IMR-90 (cell line): Measurements from ENCODE around the gene CDCA4. TPM values are rescaled to one million over a fixed set of nuclear protein-coding genes. Genes with fewer than 3 reads are reported as not detected.

Experiments used
- ATAC-seq: fragments of 200-7000 bp; cut with Tn5 transposase; 2 replicates; pipeline ENCODE4 v1.9.1; 2020; ENCODE audit warnings: low read depth, mild to moderate bottlenecking, moderate library complexity
- BruUV-seq: library from RNA; stranded (reverse); fragments of 400-500 nt; replicated peaks from 2 replicates; lab custom pipeline; 2021; lab: Mats Ljungman, UMichigan
- CTCF ChIA-PET: fragments of 300-600 bp; formaldehyde crosslinking; extraction: SDS; loops from one replicate; lab custom pipeline; 2021; ENCODE audit warnings: antibody characterized with exemption; lab: Yijun Ruan, JAX
- POLR2A ChIA-PET: fragments of 300-600 bp; sonication (Branson Sonifier 250); formaldehyde crosslinking; loops from one replicate; lab custom pipeline; 2022; ENCODE audit warnings: antibody characterized with exemption; ENCODE audit not compliant: unreplicated experiment; lab: Charles Lee
- DNase-seq: peaks from one replicate; pipeline ENCODE4 v3.0.0; 2013
- H2AFZ ChIP-seq: replicated peaks from 2 replicates; pipeline ENCODE3; 2013; ENCODE audit warnings: low read length, mild to moderate bottlenecking; ENCODE audit not compliant: poor library complexity
- H2AK5ac ChIP-seq: 2 replicates; pipeline ENCODE4 v1.6.1; 2013; ENCODE audit warnings: low read depth, low read length, inconsistent platforms
- H2AK9ac ChIP-seq: replicated peaks from 2 replicates; pipeline ENCODE3; 2013; ENCODE audit warnings: mild to moderate bottlenecking, low read depth, low read length, moderate library complexity; ENCODE audit not compliant: poor library complexity
- H2BK120ac ChIP-seq: 2 replicates; pipeline ENCODE4 v1.6.1; 2013; ENCODE audit warnings: low read depth, low read length, inconsistent platforms
- H2BK15ac ChIP-seq: 3 replicates; pipeline ENCODE4 v1.6.1; 2013; ENCODE audit warnings: low read depth, low read length, inconsistent platforms
- H2BK20ac ChIP-seq: 2 replicates; pipeline ENCODE4 v1.6.1; 2013; ENCODE audit warnings: low read depth, mild to moderate bottlenecking, inconsistent platforms, low read length, moderate library complexity
- H2BK5ac ChIP-seq: 2 replicates; pipeline ENCODE4 v1.6.1; 2013; ENCODE audit warnings: mild to moderate bottlenecking, low read depth, low read length, inconsistent platforms; ENCODE audit not compliant: poor library complexity, severe bottlenecking
- H3K14ac ChIP-seq: replicated peaks from 2 replicates; pipeline ENCODE4 v1.6.1; 2013; ENCODE audit warnings: low read depth, low read length, inconsistent platforms
- H3K18ac ChIP-seq: 2 replicates; pipeline ENCODE4 v1.6.1; 2013; ENCODE audit warnings: low read depth, low read length, control low read depth
- H3K23ac ChIP-seq: 2 replicates; pipeline ENCODE4 v1.6.1; 2013; ENCODE audit warnings: low read depth, low read length, inconsistent platforms
- H3K27ac ChIP-seq: 2 replicates; pipeline ENCODE4 v1.5.1; 2013; ENCODE audit warnings: mild to moderate bottlenecking, control low read depth, low read length; ENCODE audit not compliant: insufficient read depth
- H3K27me3 ChIP-seq: 2 replicates; pipeline ENCODE4 v1.6.1; 2013; ENCODE audit warnings: low read length; ENCODE audit not compliant: control insufficient read depth, insufficient read depth
- H3K36me3 ChIP-seq: 2 replicates; pipeline ENCODE4 v1.6.1; 2013; ENCODE audit warnings: low read length, mixed read lengths; ENCODE audit not compliant: control insufficient read depth, insufficient read depth
- H3K4ac ChIP-seq: 2 replicates; pipeline ENCODE4 v1.6.1; 2013; ENCODE audit warnings: low read depth, low read length, inconsistent platforms
- H3K4me1 ChIP-seq: 2 replicates; pipeline ENCODE4 v1.6.1; 2013; ENCODE audit warnings: low read length, mixed read lengths; ENCODE audit not compliant: control insufficient read depth, insufficient read depth
- H3K4me2 ChIP-seq: 2 replicates; pipeline ENCODE4 v1.6.1; 2013; ENCODE audit warnings: low read depth, mild to moderate bottlenecking, control low read depth, low read length, moderate library complexity
- H3K4me3 ChIP-seq: 2 replicates; pipeline ENCODE4 v1.5.1; 2013; ENCODE audit warnings: low read depth, mild to moderate bottlenecking, control low read depth, low read length, moderate library complexity; ENCODE audit not compliant: insufficient read depth
- H3K56ac ChIP-seq: 2 replicates; pipeline ENCODE4 v1.6.1; 2013; ENCODE audit warnings: low read length, inconsistent platforms; ENCODE audit not compliant: insufficient read depth; ENCODE audit errors: extremely low read depth
- H3K79me1 ChIP-seq, 2 experiments: 2 replicates each; pipeline ENCODE4 v1.6.1; 2013; ENCODE audit warnings: low read length in 2 of 2, inconsistent platforms in 1 of 2, low read depth in 1 of 2
- H3K9ac ChIP-seq: 2 replicates; pipeline ENCODE4 v1.6.1; 2013; ENCODE audit warnings: low read depth, low read length, control low read depth
- H3K9me1 ChIP-seq: 2 replicates; pipeline ENCODE4 v1.6.1; 2013; ENCODE audit warnings: low read length, inconsistent platforms; ENCODE audit not compliant: insufficient read depth
- H3K9me3 ChIP-seq: 2 replicates; pipeline ENCODE4 v1.6.1; 2013; ENCODE audit warnings: low read length; ENCODE audit not compliant: control insufficient read depth, insufficient read depth
- H4K20me1 ChIP-seq: 2 replicates; pipeline ENCODE4 v1.6.1; 2013; ENCODE audit warnings: low read length, inconsistent platforms; ENCODE audit not compliant: insufficient read depth
- H4K5ac ChIP-seq: 2 replicates; pipeline ENCODE4 v1.6.1; 2013; ENCODE audit warnings: mild to moderate bottlenecking, low read depth, low read length, control low read depth
- H4K8ac ChIP-seq, 2 experiments: 2 replicates each; pipeline ENCODE4 v1.6.1; 2013; ENCODE audit warnings: low read depth in 2 of 2, low read length in 2 of 2, control low read depth in 1 of 2, inconsistent platforms in 1 of 2
- H4K91ac ChIP-seq: 2 replicates; pipeline ENCODE4 v1.6.1; 2013; ENCODE audit warnings: low read depth, low read length, inconsistent platforms; ENCODE audit not compliant: insufficient read depth
- BHLHE40 ChIP-seq: fragments of 150-350 bp; IDR thresholded peaks from 2 replicates; pipeline ENCODE4 v1.6.1; 2016; ENCODE audit warnings: mild to moderate bottlenecking, low read depth, low read length
- CEBPB ChIP-seq: IDR thresholded peaks from 2 replicates; pipeline ENCODE4 v1.6.1; 2012; ENCODE audit warnings: low read depth, low read length, improper control_type of control experiment
- CHD1 ChIP-seq: IDR thresholded peaks from 2 replicates; pipeline ENCODE4 v1.6.1; 2012; ENCODE audit warnings: low read depth, low read length, improper control_type of control experiment
- FOS ChIP-seq: fragments of 150-350 bp; IDR thresholded peaks from 2 replicates; pipeline ENCODE4 v1.6.1; 2016; ENCODE audit warnings: low read depth, low read length
- MAFK ChIP-seq: IDR thresholded peaks from 2 replicates; pipeline ENCODE4 v1.6.1; 2012; ENCODE audit warnings: low read depth, low read length, improper control_type of control experiment
- MAZ ChIP-seq: IDR thresholded peaks from 2 replicates; pipeline ENCODE4 v1.6.1; 2012; ENCODE audit warnings: low read depth, mild to moderate bottlenecking, low read length, improper control_type of control experiment, moderate library complexity, borderline replicate concordance
- MXI1 ChIP-seq: IDR thresholded peaks from 2 replicates; pipeline ENCODE4 v1.6.1; 2012; ENCODE audit warnings: low read depth, mild to moderate bottlenecking, low read length, moderate library complexity, borderline replicate concordance
- NFE2L2 ChIP-seq: fragments of 150-350 bp; IDR thresholded peaks from 2 replicates; pipeline ENCODE4 v1.6.1; 2016; ENCODE audit warnings: low read depth, mild to moderate bottlenecking, low read length
- POLR2A ChIP-seq: IDR thresholded peaks from 2 replicates; pipeline ENCODE4 v1.6.1; 2012; ENCODE audit warnings: mild to moderate bottlenecking, low read depth, low read length
- RAD21 ChIP-seq: IDR thresholded peaks from 2 replicates; pipeline ENCODE4 v1.6.1; 2012; ENCODE audit warnings: low read length, improper control_type of control experiment
- RCOR1 ChIP-seq: IDR thresholded peaks from 2 replicates; pipeline ENCODE4 v1.6.1; 2012; ENCODE audit warnings: mild to moderate bottlenecking, low read length, improper control_type of control experiment; ENCODE audit not compliant: insufficient replicate concordance
- RFX5 ChIP-seq: IDR thresholded peaks from 2 replicates; pipeline ENCODE4 v1.8.0; 2012; ENCODE audit warnings: low read depth, mild to moderate bottlenecking, low read length, moderate library complexity
- SMC3 ChIP-seq: fragments of 150-350 bp; IDR thresholded peaks from 2 replicates; pipeline ENCODE4 v1.6.1; 2016; ENCODE audit warnings: low read depth, mild to moderate bottlenecking, antibody characterized with exemption, low read length, moderate library complexity
- WGBS, 2 experiments: methylation state at CpG; one replicate each; pipeline versions ENCODE4 v1.1.5 to v1.1.7; 2013; ENCODE audit warnings: missing lambda C conversion rate in 2 of 2; ENCODE audit not compliant: insufficient read length in 1 of 2; ENCODE audit errors: extremely low coverage in 2 of 2; 5-methylcytosine and 5-hydroxymethylcytosine counted together
- dilution Hi-C: fragments of 300-500 bp; cut with HindIII; formaldehyde crosslinking; loops from one replicate; pipeline ENCODE4 v1.14.3; 2018; ENCODE audit warnings: low sequenced_read_pairs; ENCODE audit not compliant: unreplicated experiment
- in situ Hi-C: fragments of 300-500 bp; cut with MboI; formaldehyde crosslinking; loops from 3 replicates; pipeline ENCODE4 v1.14.3; 2019; ENCODE audit warnings: low sequenced_read_pairs, inconsistent platforms, mixed read lengths
- intact Hi-C: fragments of 100-400 bp; cut with micrococcal nuclease; formaldehyde crosslinking; loops from 2 replicates; pipeline ENCODE4 v1.10.0; 2022
- polyA plus RNA-seq, 3 experiments: library from polyadenylated mRNA; depleted of rRNA; stranded (reverse); fragments of >200 nt; gene quantifications; 2 replicates each; pipeline ENCODE4 v1.2.3, GENCODE V29; 2012; ENCODE audit warnings: low replicate concordance in 1 of 3
- total RNA-seq: library from RNA; depleted of rRNA; stranded (reverse); fragments of >200 nt; gene quantifications from 2 replicates; pipeline ENCODE4 v1.2.3, GENCODE V29; 2012
- TF ChIP-seq, protein P1 (sequence below): fragments of 150-350 bp; IDR thresholded peaks from 2 replicates; pipeline ENCODE4 v1.6.1; 2016; ENCODE audit warnings: low read depth, mild to moderate bottlenecking, low read length, moderate library complexity, borderline replicate concordance
- TF ChIP-seq, protein P2 (sequence below): conservative IDR thresholded peaks from 2 replicates; pipeline ENCODE4 v1.5.1; 2012; ENCODE audit warnings: mild to moderate bottlenecking, low read depth, low read length, improper control_type of control experiment
- TF ChIP-seq, protein P3 (sequence below): fragments of 150-350 bp; IDR thresholded peaks from 2 replicates; pipeline ENCODE4 v1.6.1; 2017; ENCODE audit warnings: mild to moderate bottlenecking, antibody characterized with exemption, low read length, low read depth

Gene CDCA4
- total and polyA plus RNA-seq, 2 of the 4 experiments (the other 2 are of a cell fraction): 17.7 to 18.6 TPM

DNA sequence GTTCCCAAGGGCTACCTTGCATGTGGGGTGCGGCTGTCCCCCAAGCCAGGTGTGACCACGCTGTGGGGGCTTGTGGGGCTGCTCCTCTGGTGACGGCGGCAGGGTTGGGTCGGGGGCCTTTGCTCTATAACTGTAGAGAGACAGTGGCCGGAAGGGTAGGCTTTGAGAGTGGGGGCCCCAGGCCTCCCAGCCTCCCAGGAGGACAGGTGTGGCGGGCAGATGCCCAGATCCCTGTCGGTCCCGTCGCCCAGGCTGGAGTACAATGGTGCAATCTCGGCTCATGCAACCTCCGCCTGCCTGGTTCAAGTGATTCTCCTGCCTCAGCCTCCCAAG is 47.1 kb upstream of the CDCA4 start:
- H3K9me1 ChIP-seq: peaks cover 11% of the 10 kb centered on the region; the same call in 1 of the 2 replicates
- H2BK120ac ChIP-seq: no peak overlapping the region
- in situ Hi-C loops (no loop called here), intact Hi-C loops (no loop called here), dilution Hi-C loops (no loop called here)
- H3K4me2 ChIP-seq: no peak overlapping the region
- no peak overlapping the region for H2AFZ ChIP-seq
- no peak overlapping the region for H2AK5ac ChIP-seq
- ChIA-PET CTCF (no interaction called here), POLR2A (no interaction called here)
- no peak for TF ChIP-seq MXI1
- TF ChIP-seq NFE2L2: no peak
- no peak for TF ChIP-seq RAD21
- TF ChIP-seq RCOR1: no peak
- no peak for TF ChIP-seq FOS
- TF ChIP-seq RFX5: no peak
- TF ChIP-seq, protein P1, sequence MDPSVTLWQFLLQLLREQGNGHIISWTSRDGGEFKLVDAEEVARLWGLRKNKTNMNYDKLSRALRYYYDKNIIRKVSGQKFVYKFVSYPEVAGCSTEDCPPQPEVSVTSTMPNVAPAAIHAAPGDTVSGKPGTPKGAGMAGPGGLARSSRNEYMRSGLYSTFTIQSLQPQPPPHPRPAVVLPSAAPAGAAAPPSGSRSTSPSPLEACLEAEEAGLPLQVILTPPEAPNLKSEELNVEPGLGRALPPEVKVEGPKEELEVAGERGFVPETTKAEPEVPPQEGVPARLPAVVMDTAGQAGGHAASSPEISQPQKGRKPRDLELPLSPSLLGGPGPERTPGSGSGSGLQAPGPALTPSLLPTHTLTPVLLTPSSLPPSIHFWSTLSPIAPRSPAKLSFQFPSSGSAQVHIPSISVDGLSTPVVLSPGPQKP: no peak
- no peak for TF ChIP-seq CHD1
- TF ChIP-seq, protein P2, sequence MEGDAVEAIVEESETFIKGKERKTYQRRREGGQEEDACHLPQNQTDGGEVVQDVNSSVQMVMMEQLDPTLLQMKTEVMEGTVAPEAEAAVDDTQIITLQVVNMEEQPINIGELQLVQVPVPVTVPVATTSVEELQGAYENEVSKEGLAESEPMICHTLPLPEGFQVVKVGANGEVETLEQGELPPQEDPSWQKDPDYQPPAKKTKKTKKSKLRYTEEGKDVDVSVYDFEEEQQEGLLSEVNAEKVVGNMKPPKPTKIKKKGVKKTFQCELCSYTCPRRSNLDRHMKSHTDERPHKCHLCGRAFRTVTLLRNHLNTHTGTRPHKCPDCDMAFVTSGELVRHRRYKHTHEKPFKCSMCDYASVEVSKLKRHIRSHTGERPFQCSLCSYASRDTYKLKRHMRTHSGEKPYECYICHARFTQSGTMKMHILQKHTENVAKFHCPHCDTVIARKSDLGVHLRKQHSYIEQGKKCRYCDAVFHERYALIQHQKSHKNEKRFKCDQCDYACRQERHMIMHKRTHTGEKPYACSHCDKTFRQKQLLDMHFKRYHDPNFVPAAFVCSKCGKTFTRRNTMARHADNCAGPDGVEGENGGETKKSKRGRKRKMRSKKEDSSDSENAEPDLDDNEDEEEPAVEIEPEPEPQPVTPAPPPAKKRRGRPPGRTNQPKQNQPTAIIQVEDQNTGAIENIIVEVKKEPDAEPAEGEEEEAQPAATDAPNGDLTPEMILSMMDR: no peak
- TF ChIP-seq POLR2A: no peak
- TF ChIP-seq CEBPB: no peak
- no peak for TF ChIP-seq MAFK
- TF ChIP-seq MAZ: no peak
- TF ChIP-seq BHLHE40: no peak
- TF ChIP-seq, protein P3, sequence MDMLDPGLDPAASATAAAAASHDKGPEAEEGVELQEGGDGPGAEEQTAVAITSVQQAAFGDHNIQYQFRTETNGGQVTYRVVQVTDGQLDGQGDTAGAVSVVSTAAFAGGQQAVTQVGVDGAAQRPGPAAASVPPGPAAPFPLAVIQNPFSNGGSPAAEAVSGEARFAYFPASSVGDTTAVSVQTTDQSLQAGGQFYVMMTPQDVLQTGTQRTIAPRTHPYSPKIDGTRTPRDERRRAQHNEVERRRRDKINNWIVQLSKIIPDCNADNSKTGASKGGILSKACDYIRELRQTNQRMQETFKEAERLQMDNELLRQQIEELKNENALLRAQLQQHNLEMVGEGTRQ: no peak
- no peak for TF ChIP-seq SMC3
- no peaks in the 10 kb centered on the region for H3K36me3 ChIP-seq
- no peak overlapping the region for H2BK20ac ChIP-seq
- WGBS, 2 experiments: 100% methylated on average over 5 of the region's 12 CpGs; no CpG with 5 or more reads in 1 of the 2 experiments
- no peak overlapping the region for H3K56ac ChIP-seq
- no peak overlapping the region for H4K91ac ChIP-seq
- no peaks in the 10 kb centered on the region for H4K20me1 ChIP-seq
- H2BK5ac ChIP-seq: no peak overlapping the region
- no peak for DNase-seq
- H4K5ac ChIP-seq: no peak overlapping the region
- no peak for ATAC-seq
- peaks cover 7% of the 10 kb centered on the region for H3K4me1 ChIP-seq
- no peak overlapping the region for H3K14ac ChIP-seq
- H4K8ac ChIP-seq: no peak overlapping the region
- no peak overlapping the region for H2BK15ac ChIP-seq
- H3K27ac ChIP-seq: no peak overlapping the region
- H2AK9ac ChIP-seq: no peak overlapping the region
- H3K4ac ChIP-seq: no peak overlapping the region
- H3K9ac ChIP-seq: no peak overlapping the region
- H3K79me1 ChIP-seq: no peaks in the 10 kb centered on the region
- H3K9me3 ChIP-seq: no peaks in the 10 kb centered on the region
- no peak overlapping the region for H3K18ac ChIP-seq
- no TSS peak for BruUV-seq
- H3K27me3 ChIP-seq: peaks cover 5% of the 10 kb centered on the region; the same call in 1 of the 2 replicates
- no peak overlapping the region for H3K23ac ChIP-seq
- no peak overlapping the region for H3K4me3 ChIP-seq
